ENCODE data around the gene CDHR1.

DNA sequence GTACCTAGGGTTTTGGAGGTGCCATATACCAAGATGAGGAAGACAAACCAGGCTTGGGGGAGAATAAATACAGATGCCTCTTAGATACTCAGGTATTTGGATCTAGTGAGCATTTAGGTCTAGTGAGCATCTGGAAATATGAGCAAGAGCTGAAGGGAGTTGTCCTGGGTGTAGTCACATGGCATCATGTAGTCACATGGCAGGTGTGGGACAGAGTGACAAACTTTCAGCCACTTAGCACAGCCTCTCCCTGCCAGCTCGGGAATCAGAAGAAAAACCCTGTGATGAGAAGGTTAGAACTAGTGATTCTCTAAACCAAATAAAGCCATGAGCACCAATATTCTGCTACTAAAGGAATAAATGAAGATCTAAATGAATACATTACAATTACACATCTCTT is 74.8 kb downstream of the CDHR1 start:
- TF ChIP-seq, protein P1, sequence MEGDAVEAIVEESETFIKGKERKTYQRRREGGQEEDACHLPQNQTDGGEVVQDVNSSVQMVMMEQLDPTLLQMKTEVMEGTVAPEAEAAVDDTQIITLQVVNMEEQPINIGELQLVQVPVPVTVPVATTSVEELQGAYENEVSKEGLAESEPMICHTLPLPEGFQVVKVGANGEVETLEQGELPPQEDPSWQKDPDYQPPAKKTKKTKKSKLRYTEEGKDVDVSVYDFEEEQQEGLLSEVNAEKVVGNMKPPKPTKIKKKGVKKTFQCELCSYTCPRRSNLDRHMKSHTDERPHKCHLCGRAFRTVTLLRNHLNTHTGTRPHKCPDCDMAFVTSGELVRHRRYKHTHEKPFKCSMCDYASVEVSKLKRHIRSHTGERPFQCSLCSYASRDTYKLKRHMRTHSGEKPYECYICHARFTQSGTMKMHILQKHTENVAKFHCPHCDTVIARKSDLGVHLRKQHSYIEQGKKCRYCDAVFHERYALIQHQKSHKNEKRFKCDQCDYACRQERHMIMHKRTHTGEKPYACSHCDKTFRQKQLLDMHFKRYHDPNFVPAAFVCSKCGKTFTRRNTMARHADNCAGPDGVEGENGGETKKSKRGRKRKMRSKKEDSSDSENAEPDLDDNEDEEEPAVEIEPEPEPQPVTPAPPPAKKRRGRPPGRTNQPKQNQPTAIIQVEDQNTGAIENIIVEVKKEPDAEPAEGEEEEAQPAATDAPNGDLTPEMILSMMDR (IDR thresholded peaks at IDR 0.05): no peak
- TF ChIP-seq POLR2A (IDR thresholded peaks at IDR 0.05) (no peak), EP300 (IDR thresholded peaks at IDR 0.05) (no peak)

Measured in stomach (tissue), 4 donors.